Upper lobe of left lung (tissue), 6 donors: ENCODE measurements around the gene PAEP. TPM values are rescaled to one million over a fixed set of nuclear protein-coding genes. Genes with fewer than 3 reads are reported as not detected.
A peak's percentile ranks its signal among the peaks of the same experiment; 100 is the strongest.
"Not testable (repeated sequence)": the region's sequence is repeated elsewhere in the genome, so short reads cannot be mapped to it uniquely, and the experiment has no call there.

Experiments used
- ATAC-seq, 2 donors: fragments of 200-7000 bp; cut with Tn5 transposase; one replicate each; pipeline ENCODE4 v1.9.1; 2022; ENCODE audit warnings: mild to moderate bottlenecking in 2 of 2, moderate library complexity in 2 of 2; ENCODE audit not compliant: low FRiP score in 2 of 2
- DNase-seq, 2 donors: peaks; one replicate each; pipeline ENCODE4 v3.0.0-alpha.2; 2019 to 2020
- H3K27ac ChIP-seq, 4 donors: fragments of 200-600 bp; sonication (generic); one replicate each; pipeline ENCODE4 v1.5.1; 2016 to 2019
- H3K27me3 ChIP-seq, 4 donors: fragments of 200-600 bp; sonication (generic); one replicate each; pipeline ENCODE4 v1.5.1; 2017 to 2019
- H3K36me3 ChIP-seq, 4 donors: fragments of 200-600 bp; sonication (generic); one replicate each; pipeline ENCODE4 v1.5.1; 2016 to 2019
- H3K4me1 ChIP-seq, 4 donors: fragments of 200-600 bp; sonication (generic); one replicate each; pipeline ENCODE4 v1.5.1; 2018 to 2019
- H3K4me3 ChIP-seq, 4 donors: fragments of 200-600 bp; sonication (generic); one replicate each; pipeline ENCODE4 v1.5.1; 2017 to 2019; ENCODE audit warnings: mild to moderate bottlenecking in 2 of 4, moderate library complexity in 1 of 4
- H3K9me3 ChIP-seq, 4 donors: fragments of 200-600 bp; sonication (generic); one replicate each; pipeline ENCODE4 v1.5.1; 2018 to 2019
- CTCF ChIP-seq, 6 experiments: fragments of 450-650 bp in 4 of 6; fragments of 200-600 bp in 2 of 6; sonication (generic) in 2 of 6; IDR thresholded peaks; one replicate each; pipeline ENCODE4 v1.5.1; 2016 to 2019; ENCODE audit warnings: antibody characterized with exemption in 6 of 6
- EP300 ChIP-seq, 4 donors: sonication (generic); formaldehyde crosslinking; IDR thresholded peaks; one replicate each; pipeline ENCODE4 v1.5.1; 2017; ENCODE audit warnings: antibody characterized with exemption in 4 of 4, control low read depth in 2 of 4
- POLR2A ChIP-seq, 4 donors: fragments of 450-650 bp; IDR thresholded peaks; one replicate each; pipeline ENCODE4 v1.5.1; 2016 to 2017; ENCODE audit warnings: antibody characterized with exemption in 4 of 4, mild to moderate bottlenecking in 2 of 4
- POLR2AphosphoS5 ChIP-seq, 2 donors: sonication (generic); formaldehyde crosslinking; IDR thresholded peaks; one replicate each; pipeline ENCODE4 v1.5.1; 2017; ENCODE audit warnings: antibody characterized with exemption in 2 of 2
- WGBS, 2 donors: methylation state at CpG; one replicate each; pipeline ENCODE4 v1.1.5; 2017 to 2018; 5-methylcytosine and 5-hydroxymethylcytosine counted together
- total RNA-seq, 6 donors: library from RNA; depleted of rRNA in 4 of 6; stranded (reverse); fragments of >200 nt in 4 of 6; gene quantifications; one replicate each; pipeline versions ENCODE4 v1.1.0 to v1.2.1, GENCODE V29; 2016 to 2021
- donor health status: DM: no; HTN: no; CAD: no; lungs with moderate emphysema.
- donor health status: DM: no; HTN: yes; CAD: no; lungs with severe emphysema.

Gene PAEP
- total RNA-seq, 6 donors from 2014 or later, result 6.3 TPM; not detected in 5

DNA sequence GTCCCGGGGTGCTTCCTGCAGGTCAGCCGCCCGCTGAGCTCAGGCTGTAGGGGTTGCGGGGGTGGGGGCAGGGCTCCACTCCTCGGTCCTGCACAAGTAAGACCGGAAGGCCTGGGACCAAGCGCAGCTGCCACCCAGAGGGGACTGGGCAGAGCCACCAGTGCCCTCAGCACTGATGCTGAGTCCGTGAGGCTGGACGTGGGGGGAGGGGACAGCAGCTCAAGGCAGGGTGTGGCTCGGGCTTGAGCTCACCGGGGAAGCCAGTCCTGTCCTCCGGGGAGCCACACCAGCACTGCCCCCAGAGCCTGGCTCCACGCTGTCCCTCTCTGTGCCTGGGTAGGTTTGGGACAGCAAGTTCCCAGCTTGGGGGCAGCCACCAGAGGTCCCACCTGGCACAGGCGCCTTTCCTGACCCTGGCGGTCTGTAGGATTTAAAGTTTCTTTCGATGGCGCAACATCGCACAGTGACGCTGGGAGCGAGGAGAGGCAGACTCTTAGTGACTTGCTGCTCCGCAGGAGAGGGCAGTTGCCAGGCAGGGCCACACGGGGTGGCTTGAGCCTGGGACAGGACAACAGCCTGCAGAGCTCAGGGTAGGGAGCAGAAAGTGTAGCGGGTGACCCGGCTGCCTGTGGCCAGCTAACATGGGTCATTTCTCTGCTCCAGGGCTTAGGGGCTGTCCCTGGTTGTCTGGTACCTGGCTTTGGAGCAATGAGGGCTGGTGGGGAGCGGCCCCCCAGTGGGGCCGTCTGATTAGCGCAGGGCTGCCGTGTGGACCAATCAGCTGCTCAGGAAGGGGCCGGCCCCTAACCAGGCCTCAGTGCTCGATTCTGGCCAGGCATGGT, 34.6 kb upstream of the PAEP start:
- WGBS, 2 donors, result 69 to 82% methylated on average over 17 to 29 of the region's 30 CpGs
- DNase-seq (peak in 1 of 2 donors; percentile 58), ATAC-seq (no peak)
- no peaks in the 10 kb centered on the region for H3K4me1 ChIP-seq
- H3K27ac ChIP-seq, result no peak overlapping the region
- H3K9me3 ChIP-seq, result no peaks in the 10 kb centered on the region
- no peaks in the 10 kb centered on the region for H3K36me3 ChIP-seq
- H3K4me3 ChIP-seq, result no peak overlapping the region
- H3K27me3 ChIP-seq, result no peaks in the 10 kb centered on the region
- TF ChIP-seq EP300 (IDR thresholded peaks at IDR 0.05) (no peak), POLR2A (IDR thresholded peaks at IDR 0.05) (no peak), CTCF (IDR thresholded peaks at IDR 0.05) (no peak), POLR2AphosphoS5 (IDR thresholded peaks at IDR 0.05) (no peak)

DNA sequence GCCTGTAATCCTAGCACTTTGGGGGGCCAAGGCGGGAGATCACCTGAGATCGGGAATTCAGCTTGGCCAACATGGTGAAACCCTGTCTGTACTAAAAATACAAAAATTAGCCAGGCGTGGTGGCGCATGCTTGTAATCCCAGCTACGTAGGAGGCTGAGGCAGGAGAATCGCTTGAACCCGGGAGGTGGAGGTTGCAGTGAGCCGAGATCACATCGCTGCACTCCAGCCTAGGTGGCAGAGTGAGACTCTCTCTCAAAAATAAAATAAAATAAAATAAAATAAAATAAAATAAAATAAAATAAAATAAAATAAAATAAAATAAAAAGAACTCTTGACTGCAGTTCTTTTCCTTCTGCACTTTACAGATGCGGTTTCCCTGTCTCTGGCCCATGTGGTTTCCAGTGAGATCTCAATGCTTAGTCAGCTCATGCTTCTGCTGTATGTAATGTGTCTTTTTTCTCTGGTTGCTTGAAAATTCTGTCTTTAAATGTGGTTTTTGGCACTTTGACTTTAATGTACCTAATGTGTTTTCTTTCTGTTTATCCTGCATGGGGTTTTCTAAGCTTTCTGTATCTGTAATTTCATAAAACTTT, 32.6 kb upstream of the PAEP start:
- WGBS, 2 donors, result 95 to 96% methylated on average over 10 of the region's 10 CpGs
- not testable (repeated sequence) for H3K36me3 ChIP-seq, DNase-seq, H3K9me3 ChIP-seq, H3K27ac ChIP-seq, H3K4me3 ChIP-seq, H3K4me1 ChIP-seq, H3K27me3 ChIP-seq, ATAC-seq

DNA sequence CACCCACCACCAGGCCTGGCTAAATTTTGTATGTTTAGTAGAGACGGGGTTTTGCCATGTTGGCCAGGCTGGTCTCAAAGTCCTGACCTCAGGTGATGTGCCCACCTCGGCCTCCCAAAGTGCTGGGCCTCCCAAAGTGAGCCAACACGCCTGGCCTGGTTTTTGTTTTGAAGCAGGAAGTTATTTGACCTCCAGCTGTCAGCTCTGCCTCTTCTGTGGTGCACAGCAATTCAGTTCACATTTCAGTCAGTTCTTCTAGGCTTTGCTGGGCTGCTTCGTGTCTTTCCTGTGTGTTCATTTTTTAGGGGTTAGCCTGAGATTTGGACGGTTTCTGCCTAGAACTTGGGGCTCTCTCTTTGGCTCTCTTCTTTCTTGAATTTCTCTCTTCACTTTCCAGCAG, 31.4 kb upstream of the PAEP start:
- no peak for DNase-seq
- Histone ChIP-seq H3K4me3 (no peak overlapping the region), H3K9me3 (no peaks in the 10 kb centered on the region), H3K4me1 (no peaks in the 10 kb centered on the region), H3K27ac (no peak overlapping the region), H3K27me3 (no peaks in the 10 kb centered on the region), H3K36me3 (no peaks in the 10 kb centered on the region)
- no peak for ATAC-seq
- 69 to 81% methylated on average over 5 of the region's 5 CpGs for WGBS, 2 donors
- TF ChIP-seq EP300 (IDR thresholded peaks at IDR 0.05), result no peak
- no peak for TF ChIP-seq POLR2AphosphoS5 (IDR thresholded peaks at IDR 0.05)
- TF ChIP-seq POLR2A (IDR thresholded peaks at IDR 0.05), result no peak
- no peak for TF ChIP-seq CTCF (IDR thresholded peaks at IDR 0.05)

DNA sequence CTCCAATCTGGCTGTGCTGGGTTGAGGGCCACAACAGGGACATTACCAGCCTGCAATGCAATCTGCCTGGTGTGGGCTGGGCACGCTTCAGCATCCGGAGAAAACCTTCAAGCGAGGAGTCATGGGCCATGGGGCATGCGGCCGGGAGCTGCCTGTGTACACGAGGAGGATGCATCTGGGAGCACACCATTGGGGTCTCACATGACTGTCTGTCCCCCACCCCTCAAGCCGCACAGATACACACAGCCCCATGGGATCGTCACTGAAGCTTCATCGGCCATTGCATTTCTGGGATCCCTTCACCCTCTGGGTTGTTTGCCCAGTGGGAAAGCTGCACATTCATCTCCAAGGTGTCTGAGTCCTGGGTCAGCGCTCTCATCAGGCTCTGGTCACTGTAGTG, 30.5 kb upstream of the PAEP start:
- TF ChIP-seq POLR2AphosphoS5 (IDR thresholded peaks at IDR 0.05) (no peak), CTCF (IDR thresholded peaks at IDR 0.05) (no peak), EP300 (IDR thresholded peaks at IDR 0.05) (no peak), POLR2A (IDR thresholded peaks at IDR 0.05) (no peak)
- H3K27ac ChIP-seq, result no peak overlapping the region
- H3K4me3 ChIP-seq, result no peak overlapping the region
- ATAC-seq (no peak), DNase-seq (peak in 1 of 2 donors; percentile 57)
- H3K27me3 ChIP-seq, result no peaks in the 10 kb centered on the region
- no peaks in the 10 kb centered on the region for H3K36me3 ChIP-seq
- no peaks in the 10 kb centered on the region for H3K4me1 ChIP-seq
- 91 to 97% methylated on average over 8 to 10 of the region's 10 CpGs for WGBS, 2 donors
- H3K9me3 ChIP-seq, result no peaks in the 10 kb centered on the region

DNA sequence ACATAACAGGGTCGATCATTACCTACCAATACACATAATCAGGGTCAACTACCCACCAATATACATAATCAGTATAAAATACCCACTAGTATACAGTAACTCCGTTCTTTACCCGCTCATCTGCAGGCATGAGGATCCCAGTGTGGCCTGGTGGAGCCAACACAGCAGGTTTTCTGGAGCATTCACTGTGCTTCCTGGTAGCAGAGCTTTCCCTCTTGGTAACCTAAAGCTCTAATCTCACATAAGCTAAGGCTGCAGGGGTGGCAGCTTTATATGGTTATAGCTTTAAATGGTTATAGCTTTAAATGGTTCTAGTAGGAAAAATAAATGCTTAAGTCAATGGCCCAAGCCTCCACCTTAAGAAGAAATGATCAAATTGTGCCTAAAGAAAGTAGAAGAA, 28.4 kb upstream of the PAEP start:
- no peak overlapping the region for H3K27ac ChIP-seq
- TF ChIP-seq POLR2A (IDR thresholded peaks at IDR 0.05), result no peak
- no peak for TF ChIP-seq POLR2AphosphoS5 (IDR thresholded peaks at IDR 0.05)
- no peak for TF ChIP-seq EP300 (IDR thresholded peaks at IDR 0.05)
- no peak for TF ChIP-seq CTCF (IDR thresholded peaks at IDR 0.05)
- WGBS, 2 donors, result 93 to 94% methylated on average over 3 of the region's 3 CpGs
- H3K27me3 ChIP-seq, result no peaks in the 10 kb centered on the region
- no peaks in the 10 kb centered on the region for H3K36me3 ChIP-seq
- no peak overlapping the region for H3K4me3 ChIP-seq
- DNase-seq (no peak), ATAC-seq (no peak)
- no peaks in the 10 kb centered on the region for H3K9me3 ChIP-seq
- H3K4me1 ChIP-seq, result no peaks in the 10 kb centered on the region
